Right lobe of liver (tissue), 4 donors: ENCODE data around the gene LMTK2.
"Not testable (repeated sequence)": the region's sequence is repeated elsewhere in the genome, so short reads cannot be mapped to it uniquely, and the experiment has no call there.

Source experiments
- POLR2A ChIP-seq: fragments of 450-650 bp; IDR thresholded peaks from one replicate; pipeline ENCODE4 v1.6.1; 2017; ENCODE audit warnings: antibody characterized with exemption, mild to moderate bottlenecking
- TF ChIP-seq, protein P1 (sequence below), 4 donors: fragments of 200-600 bp in 3 of 4; fragments of 450-650 bp in 1 of 4; IDR thresholded peaks; one replicate each; pipeline versions ENCODE4 v1.5.1 to v1.8.0; 2016 to 2022; ENCODE audit warnings: antibody characterized with exemption in 4 of 4, mild to moderate bottlenecking in 2 of 4
- donor health status: DM: no; HTN: no; CAD: no.
- donor health status: DM: no; HTN: no; CAD: no.
- donor health status: DM: no; HTN: yes; CAD: no.

DNA sequence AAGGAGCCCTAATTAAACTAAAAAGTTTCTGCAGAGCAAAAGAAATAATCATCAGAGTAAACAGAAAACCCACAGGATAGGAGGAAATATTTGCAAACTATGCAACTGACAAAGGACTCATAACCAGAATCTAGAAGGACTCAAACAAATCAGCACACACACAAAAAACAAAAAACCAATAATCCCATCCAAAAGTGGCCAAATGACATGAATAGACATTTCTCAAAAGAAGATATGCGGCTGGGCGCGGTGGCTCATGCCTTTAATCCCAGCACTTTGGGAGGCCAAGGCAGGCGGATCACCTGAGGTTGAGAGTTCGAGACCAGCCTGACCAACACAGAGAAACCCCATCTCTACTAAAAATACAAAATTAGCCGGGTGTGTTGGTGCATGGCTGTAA lies 112.7 kb downstream of the LMTK2 start:
- TF ChIP-seq, protein P1, sequence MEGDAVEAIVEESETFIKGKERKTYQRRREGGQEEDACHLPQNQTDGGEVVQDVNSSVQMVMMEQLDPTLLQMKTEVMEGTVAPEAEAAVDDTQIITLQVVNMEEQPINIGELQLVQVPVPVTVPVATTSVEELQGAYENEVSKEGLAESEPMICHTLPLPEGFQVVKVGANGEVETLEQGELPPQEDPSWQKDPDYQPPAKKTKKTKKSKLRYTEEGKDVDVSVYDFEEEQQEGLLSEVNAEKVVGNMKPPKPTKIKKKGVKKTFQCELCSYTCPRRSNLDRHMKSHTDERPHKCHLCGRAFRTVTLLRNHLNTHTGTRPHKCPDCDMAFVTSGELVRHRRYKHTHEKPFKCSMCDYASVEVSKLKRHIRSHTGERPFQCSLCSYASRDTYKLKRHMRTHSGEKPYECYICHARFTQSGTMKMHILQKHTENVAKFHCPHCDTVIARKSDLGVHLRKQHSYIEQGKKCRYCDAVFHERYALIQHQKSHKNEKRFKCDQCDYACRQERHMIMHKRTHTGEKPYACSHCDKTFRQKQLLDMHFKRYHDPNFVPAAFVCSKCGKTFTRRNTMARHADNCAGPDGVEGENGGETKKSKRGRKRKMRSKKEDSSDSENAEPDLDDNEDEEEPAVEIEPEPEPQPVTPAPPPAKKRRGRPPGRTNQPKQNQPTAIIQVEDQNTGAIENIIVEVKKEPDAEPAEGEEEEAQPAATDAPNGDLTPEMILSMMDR (IDR thresholded peaks at IDR 0.05) = not testable (repeated sequence)
- not testable (repeated sequence) for TF ChIP-seq POLR2A
